ENCODE data around the gene SH3BP5.

GRCh38 chr3:15329046-15330005, 3.1 kb downstream of the SH3BP5 start:
- TF ChIP-seq, protein P1, sequence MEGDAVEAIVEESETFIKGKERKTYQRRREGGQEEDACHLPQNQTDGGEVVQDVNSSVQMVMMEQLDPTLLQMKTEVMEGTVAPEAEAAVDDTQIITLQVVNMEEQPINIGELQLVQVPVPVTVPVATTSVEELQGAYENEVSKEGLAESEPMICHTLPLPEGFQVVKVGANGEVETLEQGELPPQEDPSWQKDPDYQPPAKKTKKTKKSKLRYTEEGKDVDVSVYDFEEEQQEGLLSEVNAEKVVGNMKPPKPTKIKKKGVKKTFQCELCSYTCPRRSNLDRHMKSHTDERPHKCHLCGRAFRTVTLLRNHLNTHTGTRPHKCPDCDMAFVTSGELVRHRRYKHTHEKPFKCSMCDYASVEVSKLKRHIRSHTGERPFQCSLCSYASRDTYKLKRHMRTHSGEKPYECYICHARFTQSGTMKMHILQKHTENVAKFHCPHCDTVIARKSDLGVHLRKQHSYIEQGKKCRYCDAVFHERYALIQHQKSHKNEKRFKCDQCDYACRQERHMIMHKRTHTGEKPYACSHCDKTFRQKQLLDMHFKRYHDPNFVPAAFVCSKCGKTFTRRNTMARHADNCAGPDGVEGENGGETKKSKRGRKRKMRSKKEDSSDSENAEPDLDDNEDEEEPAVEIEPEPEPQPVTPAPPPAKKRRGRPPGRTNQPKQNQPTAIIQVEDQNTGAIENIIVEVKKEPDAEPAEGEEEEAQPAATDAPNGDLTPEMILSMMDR (IDR thresholded peaks at IDR 0.05; ENCODE audit: low read depth, low read length), result no peak
- no peak for TF ChIP-seq EZH2phosphoT487 (IDR thresholded peaks at IDR 0.05; ENCODE audit: low read depth)
